Gastroesophageal sphincter (tissue), 4 donors: Measurements from ENCODE around the gene CLDN22. TPM values are rescaled to one million over a fixed set of nuclear protein-coding genes. Genes with fewer than 3 reads are reported as not detected.

ENCODE experiments used
- ATAC-seq: fragments of 150-250 bp; one replicate; pipeline ENCODE4 v1.9.1; 2016; ENCODE audit warnings: mild to moderate bottlenecking, moderate library complexity
- H3K27ac ChIP-seq, 4 donors: fragments of 200-600 bp; sonication (generic) in 3 of 4; 1 replicate in 3 of 4; 2 replicates in 1 of 4; pipeline ENCODE4 v1.5.1; 2016 to 2019
- H3K27me3 ChIP-seq: fragments of 200-600 bp; sonication (generic); one replicate; pipeline ENCODE4 v1.5.1; 2019
- H3K36me3 ChIP-seq, 2 donors: fragments of 200-600 bp; sonication (generic); one replicate each; pipeline ENCODE4 v1.5.1; 2019; ENCODE audit warnings: control low read depth in 1 of 2
- H3K4me1 ChIP-seq, 3 donors: fragments of 200-600 bp; sonication (generic); 1 replicate in 2 of 3; 2 replicates in 1 of 3; pipeline ENCODE4 v1.5.1; 2016 to 2019; ENCODE audit warnings: control low read depth in 2 of 3
- H3K4me3 ChIP-seq, 2 donors: fragments of 200-600 bp; sonication (generic); one replicate each; pipeline ENCODE4 v1.5.1; 2019; ENCODE audit warnings: mild to moderate bottlenecking in 1 of 2, moderate library complexity in 1 of 2
- H3K9me3 ChIP-seq, 3 donors: fragments of 200-600 bp; sonication (generic); one replicate each; pipeline ENCODE4 v1.5.1; 2017 to 2019; ENCODE audit warnings: control low read depth in 2 of 3
- EP300 ChIP-seq: sonication (generic); formaldehyde crosslinking; IDR thresholded peaks from one replicate; pipeline ENCODE4 v1.6.1; 2017; ENCODE audit warnings: antibody characterized with exemption, mild to moderate bottlenecking
- POLR2A ChIP-seq, 2 donors: fragments of 450-650 bp; IDR thresholded peaks; one replicate each; pipeline ENCODE4 v1.6.1; 2017; ENCODE audit warnings: antibody characterized with exemption in 2 of 2, mild to moderate bottlenecking in 2 of 2, moderate library complexity in 1 of 2
- POLR2AphosphoS5 ChIP-seq: sonication (generic); formaldehyde crosslinking; IDR thresholded peaks from one replicate; pipeline ENCODE4 v1.6.1; 2017; ENCODE audit warnings: antibody characterized with exemption
- WGBS, 2 donors: methylation state at CpG; one replicate each; pipeline ENCODE4 v1.1.5; 2018; ENCODE audit warnings: low coverage in 1 of 2; 5-methylcytosine and 5-hydroxymethylcytosine counted together
- total RNA-seq, 4 donors: library from RNA; depleted of rRNA; stranded (reverse); fragments of >200 nt; gene quantifications; one replicate each; pipeline ENCODE4 v1.1.0, GENCODE V29; 2016
- TF ChIP-seq, protein P1 (sequence below), 4 experiments: fragments of 200-600 bp in 2 of 4; fragments of 450-650 bp in 2 of 4; sonication (generic) in 1 of 4; IDR thresholded peaks; one replicate each; pipeline ENCODE4 v1.5.1; 2017 to 2019; ENCODE audit warnings: antibody characterized with exemption in 4 of 4, mild to moderate bottlenecking in 2 of 4, moderate library complexity in 2 of 4

The CLDN22 gene
- total RNA-seq, 4 donors from 2014 or later = 1.4 TPM; not detected in 3

DNA sequence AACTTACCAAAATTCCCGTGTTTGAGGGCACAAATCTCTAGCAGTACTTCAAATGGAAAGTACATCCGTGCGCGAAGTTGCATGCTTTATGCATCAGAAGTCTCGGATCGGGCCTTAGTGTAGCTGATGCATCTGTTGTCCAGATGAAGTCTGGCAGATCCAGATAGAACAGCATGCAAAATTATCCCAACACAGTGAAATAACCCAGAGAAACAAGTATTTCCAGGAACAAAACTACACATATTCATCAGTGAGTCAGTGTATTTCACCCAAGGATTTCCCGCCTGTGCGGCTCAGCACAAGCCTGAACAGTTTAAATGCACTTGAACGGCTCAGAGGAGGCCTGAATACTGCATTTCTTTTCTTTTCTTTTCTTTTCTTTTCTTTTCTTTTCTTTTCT, 29.6 kb upstream of the CLDN22 start:
- no peak overlapping the region for H3K27ac ChIP-seq
- no peak for ATAC-seq
- WGBS, 2 donors = 83 to 92% methylated on average over 2 to 8 of the region's 9 CpGs
- no peaks in the 10 kb centered on the region for H3K36me3 ChIP-seq
- no peaks in the 10 kb centered on the region for H3K9me3 ChIP-seq
- no peaks in the 10 kb centered on the region for H3K4me1 ChIP-seq
- H3K4me3 ChIP-seq = no peak overlapping the region
- TF ChIP-seq, protein P1, sequence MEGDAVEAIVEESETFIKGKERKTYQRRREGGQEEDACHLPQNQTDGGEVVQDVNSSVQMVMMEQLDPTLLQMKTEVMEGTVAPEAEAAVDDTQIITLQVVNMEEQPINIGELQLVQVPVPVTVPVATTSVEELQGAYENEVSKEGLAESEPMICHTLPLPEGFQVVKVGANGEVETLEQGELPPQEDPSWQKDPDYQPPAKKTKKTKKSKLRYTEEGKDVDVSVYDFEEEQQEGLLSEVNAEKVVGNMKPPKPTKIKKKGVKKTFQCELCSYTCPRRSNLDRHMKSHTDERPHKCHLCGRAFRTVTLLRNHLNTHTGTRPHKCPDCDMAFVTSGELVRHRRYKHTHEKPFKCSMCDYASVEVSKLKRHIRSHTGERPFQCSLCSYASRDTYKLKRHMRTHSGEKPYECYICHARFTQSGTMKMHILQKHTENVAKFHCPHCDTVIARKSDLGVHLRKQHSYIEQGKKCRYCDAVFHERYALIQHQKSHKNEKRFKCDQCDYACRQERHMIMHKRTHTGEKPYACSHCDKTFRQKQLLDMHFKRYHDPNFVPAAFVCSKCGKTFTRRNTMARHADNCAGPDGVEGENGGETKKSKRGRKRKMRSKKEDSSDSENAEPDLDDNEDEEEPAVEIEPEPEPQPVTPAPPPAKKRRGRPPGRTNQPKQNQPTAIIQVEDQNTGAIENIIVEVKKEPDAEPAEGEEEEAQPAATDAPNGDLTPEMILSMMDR (IDR thresholded peaks at IDR 0.05) = no peak
- TF ChIP-seq POLR2AphosphoS5 (no peak), POLR2A (IDR thresholded peaks at IDR 0.05) (no peak), EP300 (no peak)
- H3K27me3 ChIP-seq = peaks cover 38% of the 10 kb centered on the region

GRCh38 chr4:183348706-183349659, 28.9 kb upstream of the CLDN22 start:
- H3K4me1 ChIP-seq = no peaks in the 10 kb centered on the region
- no peak overlapping the region for H3K4me3 ChIP-seq
- peaks cover 44% of the 10 kb centered on the region for H3K27me3 ChIP-seq
- TF ChIP-seq POLR2AphosphoS5 (no peak), EP300 (no peak), POLR2A (IDR thresholded peaks at IDR 0.05) (no peak)
- TF ChIP-seq, protein P1 (IDR thresholded peaks at IDR 0.05) = no peak
- WGBS, 2 donors = 68 to 77% methylated on average over 10 to 14 of the region's 17 CpGs
- no peak overlapping the region for H3K27ac ChIP-seq
- no peaks in the 10 kb centered on the region for H3K36me3 ChIP-seq
- ATAC-seq = no peak
- no peaks in the 10 kb centered on the region for H3K9me3 ChIP-seq

DNA sequence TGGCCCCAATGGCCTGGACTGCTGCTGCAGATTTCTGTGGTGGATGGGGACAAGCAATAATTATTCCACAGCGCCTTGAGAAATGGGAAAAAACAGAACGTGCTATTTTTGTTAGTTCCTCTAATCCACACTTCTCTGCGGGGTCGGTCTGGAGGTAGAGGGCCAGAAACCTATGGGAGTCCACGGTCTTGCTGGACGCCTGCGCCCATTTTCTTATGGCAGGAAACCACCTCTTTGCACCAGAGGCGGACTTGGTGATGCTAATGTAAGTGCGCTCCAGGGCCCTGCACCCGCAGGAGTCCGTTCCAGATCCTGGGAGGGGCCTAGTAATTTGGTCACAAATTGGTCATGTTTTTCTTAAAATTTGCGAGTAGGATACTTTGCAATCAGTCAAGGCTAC, 28.1 kb upstream of the CLDN22 start:
- no peak for ATAC-seq
- Histone ChIP-seq H3K4me3 (no peak overlapping the region), H3K27me3 (peaks cover 52% of the 10 kb centered on the region), H3K4me1 (peaks cover 0 to under 1% (median 0%) of the 10 kb centered on the region in 3 donors), H3K36me3 (no peaks in the 10 kb centered on the region), H3K9me3 (no peaks in the 10 kb centered on the region), H3K27ac (no peak overlapping the region)
- WGBS, 2 donors = 81 to 97% methylated on average over 5 to 10 of the region's 12 CpGs
- TF ChIP-seq, protein P1 (IDR thresholded peaks at IDR 0.05) = no peak
- TF ChIP-seq POLR2A (IDR thresholded peaks at IDR 0.05) (no peak), POLR2AphosphoS5 (no peak), EP300 (no peak)

GRCh38 chr4:183347566-183347965, 27.5 kb upstream of the CLDN22 start:
- Histone ChIP-seq H3K4me3 (no peak overlapping the region), H3K4me1 (peaks cover 0 to 6% (median 0%) of the 10 kb centered on the region in 3 donors), H3K9me3 (no peaks in the 10 kb centered on the region), H3K27ac (no peak overlapping the region), H3K36me3 (no peaks in the 10 kb centered on the region), H3K27me3 (peaks cover 58% of the 10 kb centered on the region)
- TF ChIP-seq EP300 = no peak
- TF ChIP-seq POLR2AphosphoS5 = no peak
- no peak for TF ChIP-seq POLR2A (IDR thresholded peaks at IDR 0.05)
- TF ChIP-seq, protein P1 (IDR thresholded peaks at IDR 0.05) = no peak
- WGBS, 2 donors = 90% methylated on average over 2 of the region's 4 CpGs; no CpG with 5 or more reads in 1 of the 2 donors
- ATAC-seq = no peak

- TF ChIP-seq POLR2AphosphoS5 = no peak
- TF ChIP-seq POLR2A (IDR thresholded peaks at IDR 0.05) = no peak
- TF ChIP-seq, protein P1 (IDR thresholded peaks at IDR 0.05) = no peak
- TF ChIP-seq EP300 = no peak
- no peak overlapping the region for H3K4me3 ChIP-seq
- WGBS, 2 donors = 86 to 89% methylated on average over 4 to 6 of the region's 8 CpGs
- H3K36me3 ChIP-seq = no peaks in the 10 kb centered on the region
- H3K27ac ChIP-seq = no peak overlapping the region
- H3K27me3 ChIP-seq = peaks cover 59% of the 10 kb centered on the region
- no peak for ATAC-seq
- H3K9me3 ChIP-seq = no peaks in the 10 kb centered on the region
- H3K4me1 ChIP-seq = peaks cover 0 to 9% (median 0%) of the 10 kb centered on the region in 3 donors
Observed at GRCh38 chr4:183347146-183347545, 27.1 kb upstream of the CLDN22 start.
